H4 (cell line): Measurements from ENCODE around the gene CNOT2. TPM values are rescaled to one million over a fixed set of nuclear protein-coding genes. Genes with fewer than 3 reads are reported as not detected.
"Not testable (repeated sequence)": the region's sequence is repeated elsewhere in the genome, so short reads cannot be mapped to it uniquely, and the experiment has no call there.

Source experiments
- DNase-seq: peaks from one replicate; pipeline ENCODE4 v3.0.0-alpha.2; 2015; ENCODE audit warnings: low spot score
- total RNA-seq: library from RNA; depleted of rRNA; stranded (reverse); fragments of >200 nt; shearing (Covaris generic); gene quantifications from 2 replicates; pipeline ENCODE4 v1.2.3, GENCODE V29; 2014

CNOT2 gene
- total RNA-seq, 1 experiment from 2014 or later, result 143 TPM

GRCh38 chr12:70304684-70305555 is 61.7 kb downstream of the CNOT2 start:
- DNase-seq, result not testable (repeated sequence)

- DNase-seq, result no peak
Measured at GRCh38 chr12:70305794-70306193, 62.6 kb downstream of the CNOT2 start.

- no peak for DNase-seq
Measured at GRCh38 chr12:70306676-70307075, 63.4 kb downstream of the CNOT2 start.

- no peak for DNase-seq
Measured at GRCh38 chr12:70307868-70308267, 64.6 kb downstream of the CNOT2 start.

- DNase-seq, result no peak
Measured at GRCh38 chr12:70309348-70309747, 66.1 kb downstream of the CNOT2 start.

- no peak for DNase-seq
Measured at GRCh38 chr12:70314145-70314544, 70.9 kb downstream of the CNOT2 start.

GRCh38 chr12:70317781-70318180 is 74.5 kb downstream of the CNOT2 start:
- DNase-seq, result no peak

GRCh38 chr12:70319605-70320004 is 76.4 kb downstream of the CNOT2 start:
- DNase-seq, result no peak

- DNase-seq, result no peak
Measured at GRCh38 chr12:70321191-70321590, 78.0 kb downstream of the CNOT2 start.

GRCh38 chr12:70327541-70327940 is 84.3 kb downstream of the CNOT2 start:
- no peak for DNase-seq

- no peak for DNase-seq
Measured at GRCh38 chr12:70329728-70330127, 86.5 kb downstream of the CNOT2 start.

- no peak for DNase-seq
Measured at GRCh38 chr12:70330158-70330557, 86.9 kb downstream of the CNOT2 start.

- DNase-seq, result no peak
Measured at GRCh38 chr12:70332236-70332635, 89.0 kb downstream of the CNOT2 start.

- DNase-seq, result no peak
Measured at GRCh38 chr12:70334742-70335141, 91.5 kb downstream of the CNOT2 start.

- no peak for DNase-seq
Measured at GRCh38 chr12:70338531-70338930, 95.3 kb downstream of the CNOT2 start.

- no peak for DNase-seq
Measured at GRCh38 chr12:70351076-70351475, 107.8 kb downstream of the CNOT2 start.

GRCh38 chr12:70353780-70354660 is 110.8 kb downstream of the CNOT2 start:
- no peak for DNase-seq

- no peak for DNase-seq
Measured at GRCh38 chr12:70354787-70355186, 111.6 kb downstream of the CNOT2 start.

GRCh38 chr12:70355972-70356371 is 112.7 kb downstream of the CNOT2 start:
- no peak for DNase-seq

GRCh38 chr12:70359458-70360197 is 116.4 kb downstream of the CNOT2 start:
- no peak for DNase-seq

- no peak for DNase-seq
Measured at GRCh38 chr12:70360218-70360617, 117.0 kb downstream of the CNOT2 start.
